Measurements from ENCODE around the gene SMIM14.
"Not testable (repeated sequence)": the region's sequence is repeated elsewhere in the genome, so short reads cannot be mapped to it uniquely, and the experiment has no call there.

Gene SMIM14

GRCh38 chr4:39638354-39639239 is at the start of gene SMIM14:
TSS of gene SMIM14 (minus strand) at chr4:39638865. CDS start at chr4:39605145, 33,720 bp downstream.
- DNase-seq (ENCODE audit: low spot score), result peak; percentile 99

DNA sequence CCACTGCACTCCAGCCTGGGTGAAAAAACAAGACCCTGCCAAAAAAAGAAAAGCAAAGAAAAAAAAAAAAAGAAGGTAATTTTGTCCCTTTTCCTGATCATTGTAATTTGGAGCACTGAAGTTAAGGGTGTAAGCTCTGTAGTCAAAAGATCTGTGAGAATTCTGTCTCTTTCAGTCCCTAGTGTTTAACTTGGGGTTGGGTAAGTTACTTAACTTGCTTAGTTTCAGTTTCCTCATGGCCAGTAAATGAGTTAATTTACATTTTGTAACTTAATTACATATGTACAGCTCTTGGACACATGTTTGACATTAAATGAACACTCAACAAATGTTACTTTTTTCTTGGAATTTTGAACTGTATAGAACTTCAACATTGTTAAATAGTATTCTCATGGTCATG is 48.3 kb upstream of the SMIM14 start:
- no peak for DNase-seq (ENCODE audit: low spot score)

GRCh38 chr4:39685990-39686389 is 47.3 kb upstream of the SMIM14 start:
- no peak for DNase-seq (ENCODE audit: low spot score)

DNA sequence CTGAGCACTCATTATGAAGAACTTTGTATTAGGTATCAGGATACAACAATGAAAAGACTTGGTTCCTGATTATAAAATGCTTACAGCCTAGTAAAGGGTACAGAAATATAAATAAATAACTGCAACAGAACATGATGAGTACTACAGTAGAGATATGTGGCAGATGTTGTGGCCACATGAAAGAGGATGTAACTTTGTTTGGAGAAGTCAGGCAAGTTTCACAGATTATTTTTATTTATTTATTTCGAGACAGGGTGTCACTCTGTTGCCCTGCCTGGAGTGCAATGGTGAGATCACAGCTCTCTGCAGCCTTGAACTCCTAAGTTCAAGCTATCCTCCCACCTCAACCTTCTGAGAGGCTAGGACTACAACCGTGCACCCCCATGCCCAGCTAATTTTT is 43.5 kb upstream of the SMIM14 start:
- DNase-seq (ENCODE audit: low spot score), result no peak

DNA sequence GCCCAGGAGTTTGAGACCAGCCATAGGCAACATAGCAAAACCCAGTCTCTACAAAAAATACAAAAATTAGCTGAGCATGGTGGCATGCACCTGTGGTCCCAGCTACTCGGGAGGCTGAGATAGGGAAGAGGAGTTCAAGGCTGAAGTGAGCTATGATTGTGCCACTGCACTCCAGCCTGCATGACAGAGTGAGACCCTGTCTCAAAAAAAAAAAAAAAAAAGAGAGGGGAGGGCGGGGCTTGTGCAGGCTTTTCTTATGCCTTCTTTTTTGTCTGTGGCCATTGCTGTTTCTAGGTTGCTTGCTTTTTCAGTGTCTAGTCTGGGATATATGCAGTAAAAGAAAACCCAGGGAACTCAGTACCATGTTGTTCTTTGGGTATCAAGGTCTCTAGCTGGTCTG is 42.3 kb upstream of the SMIM14 start:
- not testable (repeated sequence) for DNase-seq (ENCODE audit: low spot score)

DNA sequence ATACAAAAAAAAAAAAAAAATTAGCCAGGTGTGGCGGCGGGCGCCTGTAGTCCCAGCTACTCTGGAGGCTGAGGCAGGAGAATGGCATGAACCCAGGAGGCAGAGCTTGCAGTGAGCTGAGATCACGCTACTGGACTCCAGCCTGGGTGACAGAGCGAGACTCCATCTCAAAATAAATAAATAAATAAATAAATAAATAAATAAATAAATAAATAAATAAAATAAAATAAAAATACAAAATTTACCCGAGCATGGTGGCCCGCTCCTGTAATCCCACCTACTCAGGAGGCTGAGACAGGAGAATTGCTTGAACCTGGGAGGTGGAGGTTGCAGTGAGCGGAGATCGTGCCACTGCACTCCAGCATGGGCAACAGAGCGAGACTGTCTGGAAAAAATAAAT is 37.0 kb upstream of the SMIM14 start:
- DNase-seq (ENCODE audit: low spot score), result not testable (repeated sequence)

DNA sequence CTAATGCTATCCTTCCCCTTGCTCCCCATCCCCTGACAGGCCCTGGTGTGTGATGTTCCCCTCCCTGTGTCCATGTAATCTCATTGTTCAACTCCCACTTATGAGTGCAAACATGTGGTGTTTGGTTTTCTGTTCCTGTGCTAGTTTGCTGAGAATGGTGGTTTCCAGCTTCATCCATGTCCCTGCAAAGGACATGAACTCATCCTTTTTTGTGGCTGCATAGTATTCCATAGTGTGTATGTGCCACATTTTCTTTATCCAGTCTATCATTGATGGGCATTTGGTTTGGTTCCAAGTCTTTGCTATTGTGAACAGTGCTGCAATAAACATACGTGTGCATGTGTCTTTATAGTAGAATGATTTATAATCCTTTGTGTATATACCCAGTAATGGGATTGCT is 31.6 kb upstream of the SMIM14 start:
- not testable (repeated sequence) for DNase-seq (ENCODE audit: low spot score)

- DNase-seq (ENCODE audit: low spot score), result no peak
Observed at GRCh38 chr4:39668887-39669286, 30.2 kb upstream of the SMIM14 start.

DNA sequence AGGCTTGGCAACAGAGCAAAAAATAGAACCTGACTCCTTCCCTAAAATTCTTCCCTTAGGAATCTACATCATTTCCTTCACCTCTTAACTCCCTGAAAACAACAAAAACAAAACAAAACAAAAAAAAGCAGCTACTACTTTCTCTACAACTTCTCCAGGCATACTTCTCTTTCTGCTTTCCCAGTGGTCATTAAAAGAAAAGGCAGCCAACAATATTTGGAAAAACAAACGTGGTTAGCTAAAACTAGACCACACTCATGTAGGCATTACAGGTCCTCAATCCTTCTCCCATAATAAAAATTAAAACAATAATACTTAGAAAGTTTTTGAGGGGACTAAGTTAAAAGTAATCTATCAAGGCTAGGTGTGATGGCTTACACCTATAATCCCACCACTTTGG is 29.0 kb upstream of the SMIM14 start:
- DNase-seq (ENCODE audit: low spot score), result no peak

- peak; percentile 24 for DNase-seq (ENCODE audit: low spot score)
Observed at GRCh38 chr4:39664828-39665731, 26.4 kb upstream of the SMIM14 start.

- no peak for DNase-seq (ENCODE audit: low spot score)
Observed at GRCh38 chr4:39662683-39663082, 24.0 kb upstream of the SMIM14 start.

GRCh38 chr4:39660757-39661156 is 22.1 kb upstream of the SMIM14 start:
- DNase-seq (ENCODE audit: low spot score), result no peak

DNA sequence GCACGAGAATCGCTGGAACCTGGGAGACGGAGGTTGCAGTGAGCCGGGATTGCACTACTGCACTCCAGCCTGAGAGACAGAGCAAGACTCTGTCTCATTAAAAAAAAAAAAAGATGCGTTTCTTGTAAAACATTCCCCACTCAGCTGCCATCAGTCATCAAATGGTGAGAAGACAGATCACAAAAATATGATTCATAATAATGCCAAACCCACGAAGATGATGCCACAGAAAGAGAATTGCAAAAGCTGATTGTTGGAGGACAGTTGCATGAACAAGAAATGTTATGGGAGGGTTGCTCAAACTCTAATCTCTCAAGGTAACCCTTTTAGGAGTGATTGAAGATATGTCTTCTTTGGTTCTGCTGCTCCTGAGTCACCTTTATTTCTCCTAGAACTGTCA is 21.4 kb upstream of the SMIM14 start:
- DNase-seq (ENCODE audit: low spot score), result no peak

- DNase-seq (ENCODE audit: low spot score), result no peak
Observed at GRCh38 chr4:39658756-39659155, 20.1 kb upstream of the SMIM14 start.

DNA sequence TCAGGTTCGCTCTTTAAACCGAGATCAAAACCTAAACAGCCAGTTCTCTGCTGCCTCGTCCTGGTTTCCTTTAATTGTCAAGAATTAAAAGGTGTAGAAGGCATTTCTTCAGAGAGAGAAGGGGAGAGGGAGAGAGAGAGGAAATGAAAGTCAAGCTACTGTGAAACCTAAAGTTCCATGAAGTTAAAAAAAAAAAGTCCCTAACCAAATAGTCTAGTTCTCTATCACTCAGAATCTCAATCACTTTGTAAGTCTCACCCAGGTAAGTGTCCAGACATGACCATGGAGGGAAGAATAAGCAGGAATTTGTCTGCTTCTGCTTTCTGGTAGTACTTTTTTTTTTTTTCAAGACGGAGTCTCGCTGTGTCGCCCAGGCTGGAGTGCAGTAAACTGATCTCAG is 18.8 kb upstream of the SMIM14 start:
- DNase-seq (ENCODE audit: low spot score), result no peak

DNA sequence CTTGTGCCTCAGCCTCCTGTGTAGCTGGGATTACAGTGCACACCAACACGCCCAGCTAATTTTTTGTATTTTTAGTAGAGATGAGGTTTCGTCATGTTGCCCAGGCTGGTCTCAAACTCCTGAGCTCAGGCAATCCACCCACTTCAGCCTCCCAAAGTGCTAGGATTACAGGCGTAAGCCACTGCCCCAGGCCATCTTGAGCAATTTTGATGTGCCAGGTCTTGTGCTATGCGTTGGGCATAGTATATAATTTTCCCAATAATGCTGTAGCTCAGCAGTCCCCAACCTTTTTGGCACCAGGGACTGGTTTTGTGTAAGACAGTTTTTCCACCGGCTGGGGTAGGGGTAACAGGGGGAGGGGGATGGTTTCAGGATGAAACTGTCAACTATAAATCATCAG is 18.0 kb upstream of the SMIM14 start:
- DNase-seq (ENCODE audit: low spot score), result not testable (repeated sequence)

GRCh38 chr4:39655876-39656275 is 17.2 kb upstream of the SMIM14 start:
- DNase-seq (ENCODE audit: low spot score), result no peak

GRCh38 chr4:39655211-39655610 is 16.5 kb upstream of the SMIM14 start:
- no peak for DNase-seq (ENCODE audit: low spot score)

GRCh38 chr4:39651586-39651985 is 12.9 kb upstream of the SMIM14 start:
- DNase-seq (ENCODE audit: low spot score), result not testable (repeated sequence)

DNA sequence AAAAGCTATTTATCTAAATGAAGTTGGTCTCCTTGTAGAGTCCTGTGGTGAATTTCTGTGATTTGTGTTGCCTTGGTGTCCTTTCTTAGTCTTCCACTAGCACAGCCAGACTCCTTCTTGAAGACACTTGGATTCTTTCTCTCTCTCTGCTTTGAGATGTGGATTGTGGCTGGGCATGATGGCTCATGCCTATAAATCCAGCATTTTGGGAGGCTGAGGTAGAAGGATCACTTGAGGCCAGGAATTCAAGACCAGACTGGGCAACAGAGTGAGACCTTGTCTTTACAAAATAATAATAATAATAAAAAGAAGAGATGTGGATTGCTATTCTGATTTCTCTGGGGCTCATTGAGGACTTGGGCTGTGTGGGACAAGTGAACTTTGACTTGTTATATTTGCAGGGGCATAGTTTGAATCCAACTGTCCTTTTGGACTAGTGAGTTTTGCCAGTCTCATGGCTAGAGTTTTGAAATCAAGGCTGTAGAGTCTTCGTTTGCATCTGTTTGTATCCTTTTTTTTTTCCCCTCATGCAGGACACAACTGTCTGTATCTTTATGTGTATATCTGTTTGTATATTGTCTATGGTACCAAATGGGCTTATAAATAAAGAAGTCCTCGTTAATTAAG is 11.1 kb upstream of the SMIM14 start:
- no peak for DNase-seq (ENCODE audit: low spot score)

GRCh38 chr4:39648827-39649558 is 10.3 kb upstream of the SMIM14 start:
- DNase-seq (ENCODE audit: low spot score), result no peak

DNA sequence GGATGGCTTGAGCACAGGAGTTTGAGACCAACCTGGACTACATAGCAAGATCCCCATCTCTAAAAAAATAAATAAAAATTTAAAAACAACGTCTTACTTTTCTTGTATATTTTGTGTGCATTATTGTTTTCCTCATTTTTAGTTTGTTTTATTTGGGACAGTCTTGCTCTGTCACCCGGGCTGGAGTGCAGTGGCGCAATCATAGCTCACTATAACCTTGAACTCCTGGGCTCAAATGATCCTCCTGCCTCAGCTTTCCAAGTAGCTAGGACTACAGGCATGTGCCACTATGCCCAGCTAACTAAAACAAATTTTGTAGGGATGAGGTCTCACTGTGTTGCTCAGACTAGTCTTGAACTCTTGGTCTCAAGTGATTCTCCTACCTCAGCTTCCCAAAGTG is 9.5 kb upstream of the SMIM14 start:
- no peak for DNase-seq (ENCODE audit: low spot score)

Measured in AG08396 (cell line).